Putamen (tissue), 1 donor: ENCODE measurements around the gene PATE4.
"Not testable (repeated sequence)": the region's sequence is repeated elsewhere in the genome, so short reads cannot be mapped to it uniquely, and the experiment has no call there.

Source experiments
- DNase-seq: peaks from one replicate; pipeline ENCODE4 v3.0.0-alpha.2; 2016; ENCODE audit warnings: low spot score

The PATE4 gene, protein sequence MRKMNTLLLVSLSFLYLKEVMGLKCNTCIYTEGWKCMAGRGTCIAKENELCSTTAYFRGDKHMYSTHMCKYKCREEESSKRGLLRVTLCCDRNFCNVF

DNA sequence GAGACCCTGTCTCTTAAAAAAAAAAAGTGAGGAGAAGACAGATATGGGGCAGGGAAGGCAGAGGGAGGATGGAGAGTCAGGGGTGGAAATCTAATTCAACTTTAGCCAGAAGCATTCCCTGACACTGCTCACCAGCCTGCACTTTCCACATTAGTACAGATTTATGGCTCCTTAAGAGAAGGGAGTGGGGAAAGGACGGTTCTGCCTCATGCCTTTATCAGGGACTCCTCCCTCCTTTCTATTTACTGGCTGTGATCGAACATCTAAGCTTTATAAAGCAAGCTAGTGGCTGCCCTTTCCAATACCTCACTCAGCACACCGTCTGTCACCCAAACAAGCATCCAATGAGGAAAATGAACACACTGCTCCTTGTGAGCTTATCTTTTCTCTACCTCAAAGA is at the start of gene PATE4:
Gene PATE4, plus strand, starts transcription at position 301 of the 400 bp plus-strand sequence. Its CDS starts 44 bp downstream, at position 345.
- DNase-seq = no peak

DNA sequence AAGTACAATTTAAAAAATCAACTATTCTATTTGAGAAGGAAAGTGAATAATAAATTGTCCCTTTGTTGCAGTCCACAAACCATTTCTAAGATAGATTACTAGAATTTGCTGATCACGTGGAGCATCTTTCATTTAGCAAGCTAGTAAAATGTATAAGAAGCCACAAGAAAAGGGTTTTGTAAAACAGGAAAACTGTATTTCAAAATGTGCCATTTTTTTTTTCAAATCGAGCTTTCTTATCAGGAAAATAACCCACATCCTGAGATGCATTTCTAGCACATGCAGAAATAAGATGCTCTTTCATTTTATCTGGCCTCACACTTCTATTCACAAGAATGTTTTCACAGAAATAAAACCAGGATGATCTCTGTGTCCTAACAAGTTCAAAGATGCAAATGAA is 48.4 kb upstream of the PATE4 start:
- DNase-seq = no peak

DNA sequence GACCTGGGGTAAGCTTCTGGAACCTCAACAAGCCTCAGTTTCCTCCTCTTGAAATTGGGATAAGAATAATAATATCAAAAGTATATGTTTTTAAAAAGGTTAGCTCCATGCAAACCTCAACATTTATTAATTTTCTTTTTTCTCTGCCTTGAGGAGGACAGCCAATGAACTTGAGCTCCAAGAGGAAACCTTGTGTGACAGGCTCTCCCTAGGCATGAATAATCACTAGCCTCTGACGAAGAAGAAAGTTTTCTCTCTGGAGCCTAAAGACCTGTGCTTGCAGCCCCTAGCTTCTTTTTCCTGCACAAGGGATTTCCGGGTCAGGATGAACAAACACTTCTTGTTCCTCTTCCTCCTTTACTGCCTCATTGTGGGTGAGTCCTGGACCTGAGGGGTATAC is 45.3 kb upstream of the PATE4 start, which contains the start of gene PATE3:
Gene PATE3, plus strand, starts transcription at position 301 of the 400 bp plus-strand sequence. Its CDS starts 25 bp downstream, at position 326.
- DNase-seq = no peak

DNA sequence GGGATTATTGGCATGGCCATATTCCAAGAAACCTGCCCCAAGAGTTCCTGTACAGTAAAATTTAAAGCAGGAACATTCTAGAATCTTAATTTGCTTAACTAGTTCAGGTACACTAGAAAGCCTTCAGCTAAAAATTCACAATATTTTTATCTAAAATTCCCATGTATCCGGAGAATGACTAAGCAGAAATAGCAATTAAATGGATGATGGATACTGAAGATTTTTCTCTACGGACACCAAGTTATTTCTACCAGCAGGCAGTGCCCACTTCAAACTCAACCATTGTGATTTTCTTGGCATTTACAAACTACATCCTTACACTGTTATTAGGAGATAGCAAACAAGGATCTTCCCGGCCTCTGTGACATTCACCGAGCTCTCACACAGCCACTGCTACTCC is 42.3 kb upstream of the PATE4 start:
- no peak for DNase-seq

DNA sequence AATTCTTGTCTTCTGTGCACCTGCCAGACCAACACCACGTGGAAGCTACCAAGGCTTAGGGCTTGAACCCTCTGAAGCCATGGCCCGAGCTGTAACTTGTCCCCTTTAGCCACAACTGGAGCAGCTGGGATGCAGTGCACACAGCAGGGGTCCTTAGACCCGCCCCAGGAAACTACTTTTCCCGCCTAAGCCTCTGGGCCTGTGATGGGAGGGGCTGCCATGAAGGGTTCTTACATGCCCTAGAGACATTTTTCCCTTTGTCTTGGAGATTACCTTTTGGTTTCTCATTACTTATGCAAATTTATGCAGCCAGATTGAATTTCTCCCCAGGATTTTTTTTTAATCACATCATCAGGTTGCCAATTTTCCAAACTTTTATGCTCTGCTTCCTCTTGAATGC is 35.5 kb upstream of the PATE4 start:
- no peak for DNase-seq

DNA sequence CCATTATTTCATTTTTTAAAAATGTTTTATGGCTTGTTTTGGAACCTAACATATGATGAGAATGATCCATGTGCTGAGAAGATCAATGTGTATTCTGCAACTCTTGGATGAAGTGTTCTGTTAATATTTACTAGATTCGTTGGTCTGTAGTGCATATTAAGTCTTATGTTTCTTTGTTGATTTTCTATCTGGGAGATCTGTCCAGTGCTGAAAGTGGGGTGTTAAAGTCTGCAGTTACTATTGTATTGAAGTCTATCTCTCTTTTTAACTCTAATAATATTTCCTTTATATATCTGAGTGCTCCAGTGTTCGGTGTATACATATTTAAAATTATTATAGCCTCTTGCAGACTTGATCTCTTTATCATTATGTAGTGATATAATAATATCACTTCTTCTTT is 33.3 kb upstream of the PATE4 start:
- no peak for DNase-seq

DNA sequence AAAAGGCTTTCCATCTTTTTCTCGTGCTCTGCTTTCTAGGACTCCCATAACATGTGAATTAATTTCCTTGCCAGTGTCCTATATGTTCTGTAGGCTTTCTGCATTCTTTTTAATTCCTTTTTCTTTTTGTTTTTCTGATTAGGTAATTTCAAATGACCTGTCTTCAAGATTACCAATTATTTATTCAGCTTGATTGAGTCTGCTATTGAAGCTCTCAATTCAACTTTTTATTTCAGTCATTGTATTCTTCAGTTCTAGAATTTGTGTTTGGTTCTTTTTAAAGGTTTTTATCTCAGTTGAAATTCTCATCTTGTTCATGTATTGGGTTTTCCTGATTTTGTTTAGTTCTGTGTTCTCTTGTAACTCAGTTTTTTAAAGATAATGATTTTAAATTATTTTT is 30.7 kb upstream of the PATE4 start:
- no peak for DNase-seq

DNA sequence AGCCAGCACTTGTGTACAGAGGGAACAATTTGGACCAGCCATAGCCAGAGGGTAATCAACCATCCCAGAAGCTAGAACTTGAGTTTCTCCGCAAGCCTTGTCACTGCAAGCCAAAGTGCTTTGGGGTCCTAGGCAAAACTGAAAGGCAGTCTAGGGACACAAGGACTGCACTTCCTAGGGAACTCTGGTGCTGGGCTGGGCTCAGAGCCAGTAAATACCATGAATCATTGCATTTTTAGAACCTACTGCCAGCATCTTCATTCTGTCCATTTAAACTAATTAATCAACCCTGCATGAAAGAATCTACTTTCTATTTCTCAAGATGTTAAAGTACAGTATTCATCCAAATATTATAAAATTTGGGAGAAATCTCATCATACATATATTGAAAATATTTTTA is 25.2 kb upstream of the PATE4 start:
- no peak for DNase-seq

DNA sequence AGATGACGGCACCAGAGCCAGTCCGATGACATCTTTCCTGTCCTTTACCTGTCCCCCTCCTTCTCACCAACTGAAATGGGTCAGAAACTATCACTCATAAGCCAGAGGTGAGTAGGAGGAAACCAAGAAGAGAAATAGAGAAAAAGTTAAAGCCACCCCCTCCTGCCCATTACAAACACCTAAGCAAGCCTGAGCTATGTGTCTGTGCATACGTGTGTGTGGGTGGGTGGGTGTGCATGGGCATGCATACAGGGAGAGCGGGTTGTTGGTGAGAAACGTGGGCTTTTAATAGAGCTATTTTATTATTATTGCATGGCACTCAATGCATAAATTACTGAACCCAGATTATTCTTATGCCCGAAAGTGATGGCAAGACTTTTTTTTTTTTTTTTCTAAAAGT is 2.6 kb downstream of the PATE4 start:
- DNase-seq = peak; percentile 38

DNA sequence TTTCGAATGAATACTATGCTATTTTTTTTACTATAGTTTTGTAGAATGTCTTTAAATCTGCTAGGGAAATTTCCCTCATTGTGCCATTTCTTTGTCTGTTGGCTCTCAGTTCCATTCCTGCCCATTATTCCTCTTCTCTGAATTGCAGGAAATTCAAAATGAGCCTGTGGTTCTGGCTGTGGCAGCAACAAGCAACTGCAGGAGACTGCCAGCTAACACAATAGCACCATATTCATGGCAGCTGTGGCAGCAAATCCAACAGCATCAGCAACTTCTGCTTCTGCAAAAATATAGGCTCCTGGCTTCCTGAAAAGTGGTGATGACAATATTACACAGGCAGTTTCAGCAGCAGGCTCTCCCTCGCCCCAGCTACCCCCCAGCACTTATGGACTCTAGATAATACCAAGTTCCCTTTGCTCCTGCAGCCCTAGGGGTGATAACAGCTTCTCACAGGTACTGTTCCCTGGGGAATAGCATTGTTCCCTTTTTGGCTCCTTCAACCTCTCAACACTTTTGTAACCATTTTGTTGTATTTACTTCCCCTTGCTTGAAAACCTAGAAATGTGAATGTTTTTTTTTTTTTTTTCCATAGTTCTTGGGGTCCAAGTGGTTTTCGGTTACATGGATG is 9.3 kb downstream of the PATE4 start:
- DNase-seq = no peak

DNA sequence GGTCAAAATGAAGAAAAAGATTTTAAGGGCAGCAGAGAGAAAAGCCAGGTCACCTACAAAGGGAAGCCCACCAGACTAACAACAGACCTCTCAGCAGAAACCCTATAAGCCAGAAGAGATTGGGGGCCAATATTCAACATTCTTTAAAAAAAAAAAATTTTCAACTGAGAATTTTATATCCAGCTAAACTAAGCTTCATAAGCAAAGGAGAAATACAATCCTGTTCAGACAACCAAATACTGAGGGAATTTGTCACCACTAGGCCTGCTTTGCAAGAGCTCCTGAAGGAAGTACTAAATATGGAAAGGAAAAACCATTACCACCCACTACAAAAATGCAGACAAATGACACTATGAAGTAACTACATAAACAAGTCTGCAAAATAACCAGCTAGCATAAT is 13.1 kb downstream of the PATE4 start:
- no peak for DNase-seq

DNA sequence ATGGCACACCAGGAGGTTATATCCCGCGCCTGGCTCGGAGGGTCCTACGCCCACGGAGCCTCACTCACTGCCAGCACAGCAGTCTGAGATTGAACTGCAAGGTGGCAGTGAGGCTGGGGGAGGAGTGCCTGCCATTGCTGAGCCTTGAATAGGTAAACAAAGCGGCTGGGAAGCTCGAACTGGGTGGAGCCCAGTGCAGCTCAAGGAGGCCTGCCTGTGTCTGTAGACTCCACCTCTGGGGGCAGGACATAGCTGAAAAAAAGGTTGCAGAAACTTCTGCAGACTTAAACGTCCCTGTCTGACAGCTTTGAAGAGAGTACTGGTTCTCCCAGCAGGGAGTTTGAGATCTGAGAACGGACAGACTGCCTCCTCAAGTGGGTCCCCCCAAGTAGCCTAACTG is 24.6 kb downstream of the PATE4 start:
- not testable (repeated sequence) for DNase-seq

DNA sequence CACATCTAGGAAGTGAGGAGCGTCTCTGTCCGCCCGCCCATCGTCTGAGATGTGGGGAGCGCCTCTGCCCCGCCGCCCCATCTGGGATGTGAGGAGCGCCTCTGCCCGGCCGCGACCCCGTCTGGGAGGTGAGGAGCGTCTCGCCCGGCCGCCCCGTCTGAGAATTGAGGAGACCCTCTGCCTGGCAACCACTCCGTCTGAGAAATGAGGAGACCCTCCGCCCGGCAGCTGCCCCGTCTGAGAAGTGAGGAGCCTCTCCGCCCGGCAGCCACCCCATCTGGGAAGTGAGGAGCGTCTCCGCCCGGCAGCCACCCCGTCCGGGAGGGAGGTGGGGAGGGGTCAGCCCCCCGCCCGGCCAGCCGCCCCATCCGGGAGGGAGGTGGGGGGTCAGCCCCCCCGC is 29.7 kb downstream of the PATE4 start:
- not testable (repeated sequence) for DNase-seq

DNA sequence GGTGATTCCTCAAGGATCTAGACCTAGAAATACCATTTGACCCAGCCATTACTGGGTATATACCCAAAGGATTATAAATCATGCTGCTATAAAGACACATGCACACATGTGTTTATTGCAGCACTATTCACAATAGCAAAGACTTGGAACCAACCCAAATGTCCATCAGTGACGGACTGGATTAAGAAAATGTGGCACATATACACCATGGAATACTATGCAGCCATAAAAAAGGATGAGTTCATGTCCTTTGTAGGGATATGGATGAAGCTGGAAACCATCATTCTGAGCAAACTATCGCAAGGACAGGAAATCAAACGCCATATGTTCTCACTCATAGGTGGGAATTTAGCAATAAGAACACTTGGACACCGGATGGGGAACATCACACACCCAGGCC is 32.2 kb downstream of the PATE4 start:
- not testable (repeated sequence) for DNase-seq

DNA sequence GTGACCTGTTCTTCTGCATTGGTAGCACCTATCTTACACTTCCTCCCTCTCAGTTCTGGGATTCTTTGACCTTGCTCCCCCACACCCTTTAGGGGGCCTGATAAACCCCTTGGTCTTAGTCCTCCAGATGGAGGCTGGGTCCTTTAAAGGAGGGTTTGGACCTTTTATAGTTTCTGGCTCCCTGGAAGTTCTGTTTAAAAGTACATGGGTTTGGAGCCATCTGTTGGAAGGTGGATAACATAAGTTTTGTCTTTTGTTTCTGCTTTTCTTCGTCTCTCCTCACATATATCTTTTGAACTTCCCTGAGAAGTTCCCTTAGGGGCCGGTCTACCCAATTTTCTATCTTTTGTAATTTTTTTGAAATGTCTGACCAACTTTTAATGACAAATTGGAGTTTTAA is 36.4 kb downstream of the PATE4 start:
- no peak for DNase-seq

DNA sequence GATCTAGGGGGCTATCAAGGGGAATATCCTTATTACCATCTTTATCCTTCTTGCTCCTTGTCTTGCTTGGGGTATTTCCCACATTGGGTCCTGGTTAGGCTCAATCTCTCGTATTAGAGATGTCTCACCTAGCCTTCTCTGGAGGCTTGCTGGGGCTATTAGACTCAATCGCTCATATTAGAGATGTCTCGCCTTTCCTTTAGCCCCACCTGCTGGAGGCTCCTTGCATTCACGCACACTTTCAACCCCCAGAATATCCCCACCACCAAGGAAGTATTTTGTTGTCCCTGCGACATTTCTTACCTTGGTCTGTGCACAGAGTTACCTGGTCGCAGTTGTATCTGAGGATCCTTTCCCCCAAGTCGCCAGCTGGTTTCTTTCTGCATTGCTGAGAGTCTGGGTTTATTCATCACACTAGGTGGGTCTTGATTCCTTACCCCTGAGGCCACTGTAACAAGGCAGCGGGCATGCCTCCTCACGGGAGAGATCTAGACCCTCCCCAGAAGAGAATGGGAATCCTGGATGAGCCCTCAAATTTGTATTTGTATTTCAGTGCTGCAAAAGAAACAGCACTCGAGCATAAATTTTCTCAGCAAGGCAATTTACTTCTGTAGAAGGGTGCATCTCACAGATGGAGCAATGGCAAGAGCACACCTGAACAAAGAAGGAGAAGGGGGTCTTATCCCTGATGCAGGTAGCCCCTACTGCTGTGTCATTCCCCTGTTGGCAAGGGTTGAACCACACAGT is 38.4 kb downstream of the PATE4 start:
- no peak for DNase-seq

DNA sequence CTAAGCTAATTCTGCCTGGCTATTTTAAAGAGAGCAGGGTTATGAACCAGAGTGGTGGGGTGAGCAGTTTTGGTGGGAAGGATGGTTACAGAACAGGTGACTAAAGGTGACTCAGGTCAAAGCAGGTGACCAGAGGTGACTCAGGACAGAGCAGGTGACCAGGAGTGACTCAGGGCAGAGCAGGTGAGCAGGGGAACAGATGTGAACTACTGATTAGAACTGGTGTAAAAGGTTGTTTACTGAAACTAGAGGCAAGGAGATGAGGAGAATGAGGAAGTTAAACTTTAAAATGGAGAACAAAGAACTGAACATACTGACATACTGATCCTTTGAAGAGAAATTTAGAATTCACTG is 39.0 kb downstream of the PATE4 start:
- DNase-seq = no peak

DNA sequence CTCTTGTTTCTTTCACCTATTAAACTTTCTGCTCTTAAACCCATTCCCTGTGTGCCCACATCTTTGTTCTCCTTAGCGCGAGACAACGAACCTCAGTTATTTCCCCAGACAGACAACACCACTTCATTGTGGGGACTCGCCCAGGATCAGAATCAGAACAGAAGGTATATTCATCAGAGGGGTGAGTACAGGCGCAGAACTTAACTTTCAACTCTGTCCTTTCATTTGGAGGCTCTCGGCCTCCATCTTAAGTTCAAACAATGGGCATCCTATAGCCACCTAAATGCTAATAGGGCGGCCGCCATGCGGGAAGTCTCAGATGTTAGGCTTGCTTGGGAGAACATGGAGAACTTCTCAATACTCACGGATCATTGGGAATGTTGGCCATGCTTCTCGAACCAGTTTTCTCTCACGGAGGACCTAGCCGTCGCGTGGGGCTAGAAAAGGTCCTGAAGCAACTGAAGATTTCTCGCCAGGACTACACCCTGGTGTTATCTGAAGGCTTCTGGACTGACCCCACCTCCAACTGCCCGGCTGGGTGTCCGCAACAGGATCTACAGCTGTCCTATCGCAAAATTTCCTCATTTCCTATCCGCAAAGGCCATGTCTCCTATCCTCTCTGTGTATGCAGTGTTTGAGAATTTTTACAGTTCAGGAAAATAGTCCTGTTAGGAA is 40.9 kb downstream of the PATE4 start:
- DNase-seq = no peak

DNA sequence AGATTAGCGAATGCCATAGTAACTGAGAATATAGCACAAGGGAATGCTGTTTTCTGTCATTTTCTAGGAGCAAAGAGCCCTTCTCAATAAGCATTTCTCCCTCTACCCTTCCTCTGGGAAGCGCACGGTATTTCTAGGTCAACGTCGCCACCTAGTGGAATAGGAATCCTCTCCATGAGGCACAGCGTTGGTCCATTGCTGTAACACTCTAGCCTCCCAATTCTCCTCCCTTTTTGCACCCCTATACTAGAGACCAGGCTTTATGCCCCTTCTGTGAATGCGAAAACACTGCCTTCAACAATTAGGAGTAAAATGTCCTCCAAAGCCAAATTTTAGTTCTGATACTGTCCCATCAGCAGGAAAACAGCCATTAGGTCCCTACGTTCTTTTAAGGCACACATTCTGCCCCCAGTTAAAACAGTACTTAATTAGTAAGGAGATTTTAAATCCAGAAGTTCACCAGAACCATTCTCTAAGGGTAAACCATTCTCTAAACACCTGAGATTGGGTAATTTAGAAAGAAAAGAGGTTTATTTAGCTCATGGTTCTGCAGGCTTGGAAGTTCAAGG is 41.5 kb downstream of the PATE4 start:
- peak; percentile 73 for DNase-seq

DNA sequence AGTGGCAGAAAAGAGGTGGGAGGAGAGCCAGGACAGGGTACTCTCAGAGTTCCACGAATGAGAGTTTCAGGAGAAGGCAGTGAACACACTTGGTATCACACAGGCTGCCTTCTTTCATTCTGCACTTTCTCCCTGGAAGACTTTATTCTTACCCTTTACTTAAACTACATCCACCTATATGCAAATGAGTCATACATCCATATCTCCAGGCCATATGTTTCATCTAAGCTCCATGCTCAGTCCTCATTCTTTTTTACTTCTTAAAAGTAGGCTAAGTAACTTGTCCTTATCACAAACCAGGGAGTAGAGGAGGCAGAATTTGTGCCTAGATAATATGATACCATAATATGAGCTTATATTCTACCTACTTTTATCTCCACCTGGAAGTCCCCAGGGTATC is 48.2 kb downstream of the PATE4 start:
- no peak for DNase-seq

DNA sequence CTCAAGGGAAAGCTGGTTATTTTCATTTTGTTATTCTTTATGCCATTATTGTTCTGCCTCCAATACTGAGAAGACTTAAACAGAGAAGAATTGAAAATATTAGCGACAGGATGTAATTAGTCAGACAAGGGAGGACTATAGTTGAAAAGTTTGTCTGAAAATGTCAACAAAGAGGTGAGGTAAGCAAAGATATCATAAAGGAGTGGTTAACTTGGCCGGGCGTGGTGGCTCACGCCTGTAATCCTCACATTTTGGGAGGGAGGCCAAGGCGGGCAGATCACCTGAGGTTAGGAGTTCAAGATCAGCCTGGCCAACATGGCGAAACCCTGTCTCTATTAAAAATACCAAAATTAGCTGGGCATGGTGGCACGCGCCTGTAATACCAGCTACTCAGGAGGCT is 50.3 kb downstream of the PATE4 start:
- DNase-seq = no peak

DNA sequence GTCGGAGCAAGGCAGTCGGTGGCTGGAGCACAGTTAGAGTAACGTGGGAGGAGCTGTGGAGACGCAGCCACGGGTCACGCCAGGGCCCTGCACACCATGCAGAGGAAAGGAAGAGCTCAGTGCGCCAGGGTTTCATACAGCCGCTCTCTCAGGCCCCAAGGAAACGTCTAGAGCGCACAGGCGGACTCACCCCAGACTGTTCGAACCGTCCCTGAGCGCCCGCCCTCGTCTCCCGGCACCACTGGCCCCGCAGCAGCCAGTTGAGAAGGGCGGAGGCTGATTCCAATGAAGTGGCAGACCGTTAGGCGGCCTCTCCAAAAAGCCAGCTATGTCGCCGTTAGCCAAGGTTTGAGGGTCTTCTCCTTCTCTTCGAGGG is 53.9 kb downstream of the PATE4 start:
- DNase-seq = no peak
